HL-60 (cell line): ENCODE measurements around the gene ROMO1.

Experiments used
- CTCF ChIP-seq: IDR thresholded peaks from one replicate; pipeline ENCODE4 v1.5.1; 2011; ENCODE audit warnings: low read length, control low read depth, inconsistent platforms; ENCODE audit not compliant: insufficient read depth
- POLR2AphosphoS5 ChIP-seq: IDR thresholded peaks from 2 replicates; pipeline ENCODE4 v1.6.1; 2012; ENCODE audit warnings: low read depth
- TF ChIP-seq, protein P1 (sequence below): IDR thresholded peaks from 2 replicates; pipeline ENCODE4 v1.6.1; 2012; ENCODE audit warnings: low read depth; ENCODE audit not compliant: insufficient replicate concordance

GRCh38 chr20:35737865-35738333 lies 38.7 kb downstream of the ROMO1 start:
- TF ChIP-seq, protein P1, sequence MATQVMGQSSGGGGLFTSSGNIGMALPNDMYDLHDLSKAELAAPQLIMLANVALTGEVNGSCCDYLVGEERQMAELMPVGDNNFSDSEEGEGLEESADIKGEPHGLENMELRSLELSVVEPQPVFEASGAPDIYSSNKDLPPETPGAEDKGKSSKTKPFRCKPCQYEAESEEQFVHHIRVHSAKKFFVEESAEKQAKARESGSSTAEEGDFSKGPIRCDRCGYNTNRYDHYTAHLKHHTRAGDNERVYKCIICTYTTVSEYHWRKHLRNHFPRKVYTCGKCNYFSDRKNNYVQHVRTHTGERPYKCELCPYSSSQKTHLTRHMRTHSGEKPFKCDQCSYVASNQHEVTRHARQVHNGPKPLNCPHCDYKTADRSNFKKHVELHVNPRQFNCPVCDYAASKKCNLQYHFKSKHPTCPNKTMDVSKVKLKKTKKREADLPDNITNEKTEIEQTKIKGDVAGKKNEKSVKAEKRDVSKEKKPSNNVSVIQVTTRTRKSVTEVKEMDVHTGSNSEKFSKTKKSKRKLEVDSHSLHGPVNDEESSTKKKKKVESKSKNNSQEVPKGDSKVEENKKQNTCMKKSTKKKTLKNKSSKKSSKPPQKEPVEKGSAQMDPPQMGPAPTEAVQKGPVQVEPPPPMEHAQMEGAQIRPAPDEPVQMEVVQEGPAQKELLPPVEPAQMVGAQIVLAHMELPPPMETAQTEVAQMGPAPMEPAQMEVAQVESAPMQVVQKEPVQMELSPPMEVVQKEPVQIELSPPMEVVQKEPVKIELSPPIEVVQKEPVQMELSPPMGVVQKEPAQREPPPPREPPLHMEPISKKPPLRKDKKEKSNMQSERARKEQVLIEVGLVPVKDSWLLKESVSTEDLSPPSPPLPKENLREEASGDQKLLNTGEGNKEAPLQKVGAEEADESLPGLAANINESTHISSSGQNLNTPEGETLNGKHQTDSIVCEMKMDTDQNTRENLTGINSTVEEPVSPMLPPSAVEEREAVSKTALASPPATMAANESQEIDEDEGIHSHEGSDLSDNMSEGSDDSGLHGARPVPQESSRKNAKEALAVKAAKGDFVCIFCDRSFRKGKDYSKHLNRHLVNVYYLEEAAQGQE = no peak
- TF ChIP-seq CTCF (no peak), POLR2AphosphoS5 (no peak)
